GM18951 (cell line): ENCODE results near the gene GPR150.

ENCODE experiments used
- POLR2A ChIP-seq: IDR thresholded peaks from 4 replicates; pipeline ENCODE4 v1.6.1; 2011; ENCODE audit warnings: mild to moderate bottlenecking; ENCODE audit not compliant: insufficient read length, insufficient read depth; ENCODE audit errors: extremely low read depth
- in situ Hi-C: fragments of 300-500 bp; cut with MboI; formaldehyde crosslinking; loops from one replicate; pipeline ENCODE4 v1.12.0; 2022; ENCODE audit warnings: low sequenced_read_pairs, mixed read lengths, inconsistent platforms; ENCODE audit not compliant: unreplicated experiment

The GPR150 gene

GRCh38 chr5:95647886-95648860 lies 28.3 kb downstream of the GPR150 start:
- TF ChIP-seq POLR2A, result no peak
- in situ Hi-C loops, result no loop called here

GRCh38 chr5:95649274-95649673 lies 29.4 kb downstream of the GPR150 start:
- TF ChIP-seq POLR2A, result no peak
- in situ Hi-C loops, result no loop called here

GRCh38 chr5:95649842-95650620 lies 30.1 kb downstream of the GPR150 start:
- in situ Hi-C loops, result loop anchor here (25.0 kb wide), 1 partner anchor 687 kb away; no protein-coding TSS in a partner anchor
- TF ChIP-seq POLR2A, result no peak

GRCh38 chr5:95652849-95653248 lies 33.0 kb downstream of the GPR150 start:
- in situ Hi-C loops, result loop anchor here (25.0 kb wide), 1 partner anchor 684 kb away; no protein-coding TSS in a partner anchor
- no peak for TF ChIP-seq POLR2A

- TF ChIP-seq POLR2A, result no peak
- in situ Hi-C loops, result loop anchor here (25.0 kb wide), 1 partner anchor 683 kb away; no protein-coding TSS in a partner anchor
Observed at GRCh38 chr5:95654196-95654595, 34.3 kb downstream of the GPR150 start.

- in situ Hi-C loops, result loop anchor here (25.0 kb wide), 1 partner anchor 682 kb away; no protein-coding TSS in a partner anchor
- TF ChIP-seq POLR2A, result no peak
Observed at GRCh38 chr5:95655575-95655974, 35.7 kb downstream of the GPR150 start.

GRCh38 chr5:95660060-95660459 lies 40.2 kb downstream of the GPR150 start:
- in situ Hi-C loops, result loop anchor here (10.0 to 25.0 kb wide), 2 partner anchors 185 to 677 kb away; no protein-coding TSS in a partner anchor
- no peak for TF ChIP-seq POLR2A

- in situ Hi-C loops, result loop anchor here (10.0 to 25.0 kb wide), 2 partner anchors 182 to 674 kb away; no protein-coding TSS in a partner anchor
- TF ChIP-seq POLR2A, result no peak
Observed at GRCh38 chr5:95662946-95663345, 43.1 kb downstream of the GPR150 start.

GRCh38 chr5:95664204-95664786 lies 44.4 kb downstream of the GPR150 start:
- in situ Hi-C loops, result loop anchor here (10.0 to 25.0 kb wide), 2 partner anchors 181 to 673 kb away; no protein-coding TSS in a partner anchor
- TF ChIP-seq POLR2A, result no peak

GRCh38 chr5:95667061-95667618 lies 47.3 kb downstream of the GPR150 start:
- in situ Hi-C loops, result loop anchor here (10.0 to 25.0 kb wide), 2 partner anchors 178 to 670 kb away; no protein-coding TSS in a partner anchor
- no peak for TF ChIP-seq POLR2A

GRCh38 chr5:95667678-95668077 lies 47.8 kb downstream of the GPR150 start:
- TF ChIP-seq POLR2A, result no peak
- in situ Hi-C loops, result loop anchor here (10.0 to 25.0 kb wide), 2 partner anchors 177 to 670 kb away; no protein-coding TSS in a partner anchor

GRCh38 chr5:95668216-95668615 lies 48.3 kb downstream of the GPR150 start:
- in situ Hi-C loops, result loop anchor here (10.0 to 25.0 kb wide), 2 partner anchors 177 to 669 kb away; no protein-coding TSS in a partner anchor
- no peak for TF ChIP-seq POLR2A

GRCh38 chr5:95668728-95669127 lies 48.8 kb downstream of the GPR150 start:
- no peak for TF ChIP-seq POLR2A

More at GRCh38 chr5:95668728-95669127, 48.8 kb downstream of the GPR150 start:
- in situ Hi-C loops, result loop anchor here (10.0 to 25.0 kb wide), 2 partner anchors 176 to 669 kb away; no protein-coding TSS in a partner anchor
